ENCODE measurements around the gene PDE8A. TPM values are rescaled to one million over a fixed set of nuclear protein-coding genes. Genes with fewer than 3 reads are reported as not detected.
"Not testable (repeated sequence)": the region's sequence is repeated elsewhere in the genome, so short reads cannot be mapped to it uniquely, and the experiment has no call there.

Gene PDE8A
- total RNA-seq, 4 donors from 2014 or later: 69.0 to 109 (median 89.5) TPM

DNA sequence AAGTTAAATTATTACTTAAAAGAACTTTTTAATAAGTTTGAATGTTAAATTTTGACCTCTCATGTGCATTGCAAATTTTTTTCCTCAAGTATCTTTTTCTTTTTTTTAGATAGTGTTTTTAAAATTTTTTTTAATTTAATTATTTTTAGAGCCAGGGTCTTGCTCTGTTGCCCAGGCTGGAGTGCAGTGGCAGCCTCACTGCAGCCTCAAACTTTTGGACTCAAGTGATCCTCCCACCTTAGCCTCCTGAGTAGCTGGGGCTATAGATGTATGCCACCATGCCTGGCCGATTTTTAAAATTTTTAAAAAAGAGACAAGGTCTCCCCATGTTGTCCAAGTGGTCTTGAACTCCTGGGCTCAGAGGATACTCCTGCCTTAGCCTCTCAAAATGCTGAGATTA is 14.4 kb downstream of the PDE8A start:
- H3K4me3 ChIP-seq: no peak overlapping the region
- DNase-seq: no peak
- no peaks in the 10 kb centered on the region for H3K36me3 ChIP-seq
- H3K27me3 ChIP-seq: no peaks in the 10 kb centered on the region
- H3K27ac ChIP-seq: no peak overlapping the region
- TF ChIP-seq POLR2A (IDR thresholded peaks at IDR 0.05): no peak
- TF ChIP-seq, protein P1, sequence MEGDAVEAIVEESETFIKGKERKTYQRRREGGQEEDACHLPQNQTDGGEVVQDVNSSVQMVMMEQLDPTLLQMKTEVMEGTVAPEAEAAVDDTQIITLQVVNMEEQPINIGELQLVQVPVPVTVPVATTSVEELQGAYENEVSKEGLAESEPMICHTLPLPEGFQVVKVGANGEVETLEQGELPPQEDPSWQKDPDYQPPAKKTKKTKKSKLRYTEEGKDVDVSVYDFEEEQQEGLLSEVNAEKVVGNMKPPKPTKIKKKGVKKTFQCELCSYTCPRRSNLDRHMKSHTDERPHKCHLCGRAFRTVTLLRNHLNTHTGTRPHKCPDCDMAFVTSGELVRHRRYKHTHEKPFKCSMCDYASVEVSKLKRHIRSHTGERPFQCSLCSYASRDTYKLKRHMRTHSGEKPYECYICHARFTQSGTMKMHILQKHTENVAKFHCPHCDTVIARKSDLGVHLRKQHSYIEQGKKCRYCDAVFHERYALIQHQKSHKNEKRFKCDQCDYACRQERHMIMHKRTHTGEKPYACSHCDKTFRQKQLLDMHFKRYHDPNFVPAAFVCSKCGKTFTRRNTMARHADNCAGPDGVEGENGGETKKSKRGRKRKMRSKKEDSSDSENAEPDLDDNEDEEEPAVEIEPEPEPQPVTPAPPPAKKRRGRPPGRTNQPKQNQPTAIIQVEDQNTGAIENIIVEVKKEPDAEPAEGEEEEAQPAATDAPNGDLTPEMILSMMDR (IDR thresholded peaks at IDR 0.05): no peak
- no peaks in the 10 kb centered on the region for H3K9me3 ChIP-seq
- peaks cover 0 to 33% (median 0%) of the 10 kb centered on the region in 4 donors for H3K4me1 ChIP-seq

- not testable (repeated sequence) for H3K36me3 ChIP-seq, H3K9me3 ChIP-seq, H3K27me3 ChIP-seq, DNase-seq, H3K27ac ChIP-seq, H3K4me3 ChIP-seq
- peaks cover 0 to 39% (median 0%) of the 10 kb centered on the region in 4 donors for H3K4me1 ChIP-seq
These were observed 15.1 kb downstream of the PDE8A start for GRCh38 chr15:84996714-84997113.

- H3K9me3 ChIP-seq, H3K27me3 ChIP-seq, DNase-seq, H3K27ac ChIP-seq, H3K4me3 ChIP-seq, H3K36me3 ChIP-seq: not testable (repeated sequence)
- peaks cover 0 to 36% (median 0%) of the 10 kb centered on the region in 4 donors for H3K4me1 ChIP-seq
These were observed 15.6 kb downstream of the PDE8A start for GRCh38 chr15:84997214-84997613.

DNA sequence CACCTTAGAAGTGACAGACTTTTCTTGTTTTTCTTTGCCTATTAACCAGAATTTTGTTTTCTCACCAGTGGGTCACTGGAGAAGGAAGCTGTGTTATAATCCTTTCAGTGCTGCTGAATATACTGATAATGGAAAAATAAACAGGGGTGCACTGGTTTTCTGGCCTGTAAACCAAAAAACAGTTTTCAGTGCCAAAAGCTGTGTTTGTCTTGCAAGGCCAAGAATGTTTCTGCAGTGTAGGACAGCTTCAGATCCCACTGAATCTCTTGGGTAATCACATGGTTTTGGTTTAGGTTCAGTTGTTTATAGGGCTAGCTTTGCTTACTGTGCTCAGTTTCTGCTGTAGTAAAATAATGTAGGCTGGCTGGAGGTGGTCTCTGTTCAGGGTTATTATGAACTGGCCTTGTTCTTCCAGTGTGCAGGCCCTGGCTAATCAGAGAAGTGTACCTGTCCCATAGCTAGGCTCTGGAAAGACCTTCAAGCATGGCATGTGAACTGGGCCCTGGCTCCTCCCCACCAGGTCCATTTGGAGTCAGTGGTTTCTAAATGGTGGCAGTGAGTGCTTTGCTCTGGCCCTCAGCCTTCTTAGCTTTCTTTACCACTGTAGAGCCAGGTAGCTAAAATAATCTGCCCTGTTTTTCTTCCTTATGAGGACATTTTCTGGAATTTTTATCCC is 18.7 kb downstream of the PDE8A start:
- Histone ChIP-seq H3K27me3 (no peaks in the 10 kb centered on the region), H3K4me3 (no peak overlapping the region), H3K27ac (peak overlapping the region in 2 of 4 donors; percentile 24 to 32), H3K9me3 (no peaks in the 10 kb centered on the region), H3K4me1 (peaks cover 0 to 22% (median 1%) of the 10 kb centered on the region in 4 donors), H3K36me3 (no peaks in the 10 kb centered on the region)
- TF ChIP-seq, protein P1 (IDR thresholded peaks at IDR 0.05): no peak
- TF ChIP-seq POLR2A (IDR thresholded peaks at IDR 0.05): no peak
- DNase-seq: no peak

- Histone ChIP-seq H3K4me1 (peaks cover 0 to 25% (median 1%) of the 10 kb centered on the region in 4 donors), H3K36me3 (no peaks in the 10 kb centered on the region), H3K9me3 (no peaks in the 10 kb centered on the region), H3K4me3 (no peak overlapping the region), H3K27me3 (no peaks in the 10 kb centered on the region), H3K27ac (peak overlapping the region in 2 of 4 donors; percentile 24 to 32)
- DNase-seq: no peak
- TF ChIP-seq POLR2A (IDR thresholded peaks at IDR 0.05): no peak
- TF ChIP-seq, protein P1 (IDR thresholded peaks at IDR 0.05): no peak
These were observed 19.3 kb downstream of the PDE8A start for GRCh38 chr15:85000937-85001336.

GRCh38 chr15:85002517-85002916 is 20.9 kb downstream of the PDE8A start:
- TF ChIP-seq, protein P1 (IDR thresholded peaks at IDR 0.05): no peak
- TF ChIP-seq POLR2A (IDR thresholded peaks at IDR 0.05): no peak
- peaks cover 0 to 38% (median 3%) of the 10 kb centered on the region in 4 donors for H3K4me1 ChIP-seq
- no peaks in the 10 kb centered on the region for H3K9me3 ChIP-seq
- no peaks in the 10 kb centered on the region for H3K36me3 ChIP-seq
- H3K4me3 ChIP-seq: no peak overlapping the region
- DNase-seq: no peak
- H3K27me3 ChIP-seq: no peaks in the 10 kb centered on the region
- no peak overlapping the region for H3K27ac ChIP-seq
